Fibroblast of pulmonary artery (primary cell): ENCODE data around the gene IFI44L.

Experiments
- DNase-seq: peaks from one replicate; pipeline ENCODE4 v3.0.0-alpha.2; 2010; ENCODE audit warnings: low read depth
- H3K4me3 ChIP-seq: replicated peaks from 2 replicates; pipeline ENCODE4 v1.5.1; 2011; ENCODE audit warnings: low read depth, mild to moderate bottlenecking, control low read depth, low read length, moderate library complexity
- CTCF ChIP-seq: IDR thresholded peaks from 2 replicates; pipeline ENCODE4 v1.5.1; 2011; ENCODE audit warnings: mild to moderate bottlenecking, control low read depth, low read length, inconsistent platforms; ENCODE audit errors: missing control alignments

IFI44L gene

GRCh38 chr1:78650114-78650660, 29.9 kb downstream of the IFI44L start:
- peak; percentile 17 for DNase-seq
- peak overlapping the region; percentile 48 for H3K4me3 ChIP-seq
- TF ChIP-seq CTCF: no peak

DNA sequence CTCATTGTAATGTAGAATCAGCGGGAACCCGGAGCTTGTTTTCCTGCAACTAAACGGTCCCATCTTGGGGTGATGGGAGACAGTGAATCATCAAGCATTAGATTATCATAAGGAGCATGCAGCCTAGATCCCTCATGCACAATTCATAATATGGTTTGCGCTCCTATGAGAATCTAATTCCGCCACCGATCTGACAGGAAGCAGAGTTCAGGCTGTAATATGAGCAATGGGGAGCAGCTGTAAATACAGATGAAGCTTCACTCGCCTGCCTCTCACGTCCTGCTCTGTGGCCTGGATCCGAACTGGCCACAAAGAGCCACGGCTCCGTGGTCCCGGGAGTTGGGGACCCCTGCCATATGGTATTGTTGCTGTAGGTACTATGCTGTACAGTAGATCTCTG, 31.0 kb downstream of the IFI44L start:
- DNase-seq: peak; percentile 1
- TF ChIP-seq CTCF: no peak
- no peak overlapping the region for H3K4me3 ChIP-seq

- no peak for TF ChIP-seq CTCF
- DNase-seq: no peak
- H3K4me3 ChIP-seq: no peak overlapping the region
Observed at GRCh38 chr1:78652019-78652560, 31.8 kb downstream of the IFI44L start.

- H3K4me3 ChIP-seq: no peak overlapping the region
Observed at GRCh38 chr1:78658901-78659300, 38.7 kb downstream of the IFI44L start.

DNA sequence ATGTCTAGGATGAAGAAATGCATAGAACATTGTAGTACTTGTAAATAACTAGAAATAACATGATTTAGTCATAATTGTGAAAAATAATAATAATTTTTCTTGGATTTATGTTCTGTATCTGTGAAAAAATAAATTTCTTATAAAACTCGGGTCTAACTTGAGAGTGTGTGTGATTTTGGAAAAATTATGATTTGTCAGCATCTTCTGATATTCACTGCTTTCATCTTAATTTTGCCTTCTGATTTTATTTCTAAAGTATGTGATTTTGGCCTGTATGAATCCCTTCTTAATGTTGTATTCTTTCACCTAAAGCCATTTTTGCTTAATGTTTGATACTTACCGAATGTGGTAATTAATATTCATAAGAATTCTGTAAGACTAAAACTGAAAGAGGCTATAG, 43.7 kb downstream of the IFI44L start:
- no peak for TF ChIP-seq CTCF
- no peak overlapping the region for H3K4me3 ChIP-seq
- DNase-seq: no peak

More at GRCh38 chr1:78658901-78659300, 38.7 kb downstream of the IFI44L start:
- no peak for TF ChIP-seq CTCF
- peak; percentile 11 for DNase-seq

DNA sequence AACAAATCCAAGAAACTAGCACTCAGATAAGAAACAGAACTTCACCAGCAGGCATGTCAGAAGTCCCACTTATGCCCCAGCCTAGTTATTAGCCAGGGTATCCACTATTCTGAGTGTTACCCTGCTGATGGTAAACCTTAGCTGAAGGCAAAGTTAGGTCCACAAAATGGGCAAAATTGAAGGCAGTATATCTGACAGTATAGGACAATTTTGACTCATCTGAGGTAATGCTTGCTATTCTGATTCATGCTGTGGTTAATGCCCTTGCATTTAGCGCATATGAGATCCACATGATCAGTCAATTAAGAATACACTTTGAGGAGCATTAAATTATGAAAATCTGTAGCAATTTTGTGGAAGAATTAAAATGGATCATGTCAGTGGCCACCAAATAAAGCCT, 44.5 kb downstream of the IFI44L start:
- TF ChIP-seq CTCF: no peak
- no peak overlapping the region for H3K4me3 ChIP-seq
- no peak for DNase-seq

DNA sequence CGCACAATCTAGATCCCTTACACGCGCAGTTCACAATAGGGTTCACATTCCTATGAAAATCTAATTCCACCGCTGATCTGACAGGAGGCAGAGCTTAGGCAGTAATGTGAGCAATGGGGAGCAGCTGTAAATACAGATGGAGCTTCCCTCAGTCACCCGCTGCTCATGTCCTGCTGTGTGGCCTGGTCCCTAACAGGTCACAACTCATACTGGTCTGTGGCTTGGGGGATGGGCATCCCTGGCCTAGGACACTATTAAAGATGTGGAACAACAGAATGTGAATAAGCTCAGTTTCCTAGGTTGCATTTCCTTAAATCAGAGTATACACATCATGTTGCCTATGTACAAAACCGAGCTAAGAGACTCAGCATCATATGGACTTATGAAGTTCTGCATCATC, 45.6 kb downstream of the IFI44L start:
- DNase-seq: no peak
- no peak for TF ChIP-seq CTCF
- H3K4me3 ChIP-seq: no peak overlapping the region
